ENCODE results near the gene CYP4Z1.
"Not testable (repeated sequence)": the region's sequence is repeated elsewhere in the genome, so short reads cannot be mapped to it uniquely, and the experiment has no call there.

DNA sequence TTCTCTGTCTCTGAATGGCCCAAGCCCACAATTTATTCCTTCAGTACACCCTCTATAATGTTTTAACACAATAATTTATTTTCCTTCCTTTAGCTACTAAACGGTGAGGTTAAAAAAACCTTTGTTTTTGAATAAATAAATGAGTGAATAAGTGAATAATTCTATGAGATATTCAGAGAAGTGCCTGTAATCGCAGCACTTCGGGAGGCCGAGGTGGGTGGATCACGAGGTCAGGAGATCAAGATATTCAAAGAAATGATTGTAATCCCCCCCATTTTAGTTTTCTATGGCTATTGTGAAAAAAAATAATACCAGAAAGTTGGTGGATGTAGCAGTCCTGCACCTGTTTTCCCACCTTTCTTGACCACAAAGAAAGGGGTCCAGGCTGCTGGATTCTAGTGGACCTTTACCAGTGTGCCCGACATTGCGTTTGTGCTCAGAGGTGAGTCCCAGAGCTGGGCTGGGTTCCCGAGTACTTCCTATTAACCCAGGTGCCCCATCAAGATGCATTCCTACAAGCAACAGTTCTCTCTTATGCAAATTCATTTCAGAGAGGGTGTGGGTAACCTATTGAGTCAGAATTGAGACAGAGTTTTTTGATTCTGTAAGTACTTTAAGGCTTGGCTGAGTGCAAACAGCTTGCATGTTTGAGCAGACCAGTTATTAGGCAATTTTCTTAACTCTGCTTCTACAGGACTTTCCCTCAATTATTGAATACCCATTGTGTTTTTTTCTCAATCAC, 62.6 kb downstream of the CYP4Z1 start:
- TF ChIP-seq, protein P1, sequence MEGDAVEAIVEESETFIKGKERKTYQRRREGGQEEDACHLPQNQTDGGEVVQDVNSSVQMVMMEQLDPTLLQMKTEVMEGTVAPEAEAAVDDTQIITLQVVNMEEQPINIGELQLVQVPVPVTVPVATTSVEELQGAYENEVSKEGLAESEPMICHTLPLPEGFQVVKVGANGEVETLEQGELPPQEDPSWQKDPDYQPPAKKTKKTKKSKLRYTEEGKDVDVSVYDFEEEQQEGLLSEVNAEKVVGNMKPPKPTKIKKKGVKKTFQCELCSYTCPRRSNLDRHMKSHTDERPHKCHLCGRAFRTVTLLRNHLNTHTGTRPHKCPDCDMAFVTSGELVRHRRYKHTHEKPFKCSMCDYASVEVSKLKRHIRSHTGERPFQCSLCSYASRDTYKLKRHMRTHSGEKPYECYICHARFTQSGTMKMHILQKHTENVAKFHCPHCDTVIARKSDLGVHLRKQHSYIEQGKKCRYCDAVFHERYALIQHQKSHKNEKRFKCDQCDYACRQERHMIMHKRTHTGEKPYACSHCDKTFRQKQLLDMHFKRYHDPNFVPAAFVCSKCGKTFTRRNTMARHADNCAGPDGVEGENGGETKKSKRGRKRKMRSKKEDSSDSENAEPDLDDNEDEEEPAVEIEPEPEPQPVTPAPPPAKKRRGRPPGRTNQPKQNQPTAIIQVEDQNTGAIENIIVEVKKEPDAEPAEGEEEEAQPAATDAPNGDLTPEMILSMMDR (IDR thresholded peaks at IDR 0.05), result not testable (repeated sequence)
- not testable (repeated sequence) for TF ChIP-seq POLR2A, POLR2AphosphoS5 (IDR thresholded peaks at IDR 0.05)
